HEK293T (cell line): ENCODE results near the gene KCNAB2.

Experiments used
- BHLHE40 ChIP-seq: fragments of 450-650 bp; IDR thresholded peaks from 2 replicates; pipeline ENCODE4 v1.6.1; 2016; ENCODE audit warnings: mild to moderate bottlenecking, moderate library complexity, borderline replicate concordance
- FOXK2 ChIP-seq: fragments of 450-650 bp; IDR thresholded peaks from 2 replicates; pipeline ENCODE4 v1.6.1; 2016; ENCODE audit warnings: mild to moderate bottlenecking
- FOXM1 ChIP-seq: fragments of 450-650 bp; IDR thresholded peaks from 2 replicates; pipeline ENCODE4 v1.6.1; 2017; ENCODE audit warnings: mild to moderate bottlenecking, borderline replicate concordance
- HDGF ChIP-seq: fragments of 450-650 bp; IDR thresholded peaks from 2 replicates; pipeline ENCODE4 v1.6.1; 2017; ENCODE audit warnings: antibody characterized with exemption, borderline replicate concordance
- L3MBTL2 ChIP-seq: fragments of 450-650 bp; conservative IDR thresholded peaks from 2 replicates; pipeline ENCODE4 v1.6.1; 2016; ENCODE audit warnings: mild to moderate bottlenecking
- LEF1 ChIP-seq: fragments of 450-650 bp; IDR thresholded peaks from 2 replicates; pipeline ENCODE4 v1.6.1; 2017; ENCODE audit warnings: mild to moderate bottlenecking, borderline replicate concordance
- SP1 ChIP-seq: fragments of 450-650 bp; IDR thresholded peaks from 2 replicates; pipeline ENCODE4 v1.6.1; 2017
- TF ChIP-seq, protein P1 (sequence below): fragments of 450-650 bp; IDR thresholded peaks from 2 replicates; pipeline ENCODE4 v1.6.1; 2016

DNA sequence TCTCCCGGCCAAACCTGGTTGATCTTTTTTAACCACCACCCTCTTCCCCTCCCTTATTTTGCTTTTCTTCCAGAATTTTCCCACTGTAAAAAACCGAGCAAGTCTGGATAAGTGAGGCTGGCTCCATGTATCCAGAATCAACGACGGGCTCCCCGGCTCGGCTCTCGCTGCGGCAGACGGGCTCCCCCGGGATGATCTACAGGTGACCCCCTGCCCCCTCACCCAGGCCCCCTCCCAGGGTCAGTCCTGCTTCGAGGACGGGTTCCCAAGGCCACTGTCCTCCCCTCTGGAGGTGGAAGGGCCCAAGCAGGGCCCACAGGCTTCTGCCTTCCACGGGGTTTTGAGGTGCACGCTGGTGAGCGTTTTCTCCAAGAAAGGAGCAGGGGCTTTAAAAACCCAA is 5.2 kb upstream of the KCNAB2 start:
- no peak for TF ChIP-seq FOXM1
- no peak for TF ChIP-seq SP1
- no peak for TF ChIP-seq HDGF
- TF ChIP-seq L3MBTL2: no peak
- no peak for TF ChIP-seq BHLHE40
- TF ChIP-seq LEF1: no peak
- no peak for TF ChIP-seq FOXK2
- TF ChIP-seq, protein P1, sequence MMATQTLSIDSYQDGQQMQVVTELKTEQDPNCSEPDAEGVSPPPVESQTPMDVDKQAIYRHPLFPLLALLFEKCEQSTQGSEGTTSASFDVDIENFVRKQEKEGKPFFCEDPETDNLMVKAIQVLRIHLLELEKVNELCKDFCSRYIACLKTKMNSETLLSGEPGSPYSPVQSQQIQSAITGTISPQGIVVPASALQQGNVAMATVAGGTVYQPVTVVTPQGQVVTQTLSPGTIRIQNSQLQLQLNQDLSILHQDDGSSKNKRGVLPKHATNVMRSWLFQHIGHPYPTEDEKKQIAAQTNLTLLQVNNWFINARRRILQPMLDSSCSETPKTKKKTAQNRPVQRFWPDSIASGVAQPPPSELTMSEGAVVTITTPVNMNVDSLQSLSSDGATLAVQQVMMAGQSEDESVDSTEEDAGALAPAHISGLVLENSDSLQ: no peak
